Colonic mucosa (tissue), 4 donors: ENCODE measurements around the gene C20orf202. TPM values are rescaled to one million over a fixed set of nuclear protein-coding genes. Genes with fewer than 3 reads are reported as not detected.

ENCODE experiments used
- DNase-seq: peaks from one replicate; pipeline ENCODE4 v3.0.0-alpha.2; 2020
- H3K27ac ChIP-seq: fragments of 200-600 bp; one replicate; pipeline ENCODE4 v1.8.0; 2021
- H3K27me3 ChIP-seq: fragments of 200-600 bp; one replicate; pipeline ENCODE4 v1.8.0; 2021
- H3K36me3 ChIP-seq: fragments of 200-600 bp; one replicate; pipeline ENCODE4 v1.8.0; 2021
- H3K4me1 ChIP-seq: fragments of 200-600 bp; one replicate; pipeline ENCODE4 v1.8.0; 2021; ENCODE audit warnings: mild to moderate bottlenecking
- H3K4me3 ChIP-seq: fragments of 200-600 bp; one replicate; pipeline ENCODE4 v1.8.0; 2021
- H3K9ac ChIP-seq, 2 donors: one replicate each; pipeline ENCODE4 v1.7.0; 2013; ENCODE audit warnings: control low read depth in 2 of 2, low read depth in 2 of 2, low read length in 2 of 2
- H3K9me3 ChIP-seq: fragments of 200-600 bp; one replicate; pipeline ENCODE4 v1.8.0; 2021
- intact Hi-C: fragments of 100-400 bp; cut with DNase I; formaldehyde crosslinking; loops from one replicate; pipeline ENCODE4 v1.14.1; 2022
- total RNA-seq, 2 donors: library from RNA; stranded (reverse); fragmentation: NEBNext Ultra II Directional in 1 of 2; extraction: Animal tissue kit (Norgen Biotek cat#: 25700) in 1 of 2; gene quantifications; one replicate each; pipeline ENCODE4 v1.2.1, GENCODE V29; 2021
- TF ChIP-seq, protein P1 (sequence below): fragments of 200-600 bp; IDR thresholded peaks from one replicate; pipeline ENCODE4 v1.8.0; 2022; ENCODE audit warnings: antibody characterized with exemption, mild to moderate bottlenecking
- donor health status: healthy.
- donor health status: DM: no; HTN: no; CAD: no.
- donor health status: DM: no; HTN: no; CAD: no.

The C20orf202 gene
- total RNA-seq, 2 donors from 2014 or later, result 0.19 TPM; not detected in 1

GRCh38 chr20:1160991-1161390, 42.3 kb upstream of the C20orf202 start:
- no peaks in the 10 kb centered on the region for H3K4me1 ChIP-seq
- H3K4me3 ChIP-seq, result no peak overlapping the region
- no peak for DNase-seq
- no peaks in the 10 kb centered on the region for H3K27me3 ChIP-seq
- intact Hi-C loops, result no loop called here
- no peak overlapping the region for H3K27ac ChIP-seq
- TF ChIP-seq, protein P1, sequence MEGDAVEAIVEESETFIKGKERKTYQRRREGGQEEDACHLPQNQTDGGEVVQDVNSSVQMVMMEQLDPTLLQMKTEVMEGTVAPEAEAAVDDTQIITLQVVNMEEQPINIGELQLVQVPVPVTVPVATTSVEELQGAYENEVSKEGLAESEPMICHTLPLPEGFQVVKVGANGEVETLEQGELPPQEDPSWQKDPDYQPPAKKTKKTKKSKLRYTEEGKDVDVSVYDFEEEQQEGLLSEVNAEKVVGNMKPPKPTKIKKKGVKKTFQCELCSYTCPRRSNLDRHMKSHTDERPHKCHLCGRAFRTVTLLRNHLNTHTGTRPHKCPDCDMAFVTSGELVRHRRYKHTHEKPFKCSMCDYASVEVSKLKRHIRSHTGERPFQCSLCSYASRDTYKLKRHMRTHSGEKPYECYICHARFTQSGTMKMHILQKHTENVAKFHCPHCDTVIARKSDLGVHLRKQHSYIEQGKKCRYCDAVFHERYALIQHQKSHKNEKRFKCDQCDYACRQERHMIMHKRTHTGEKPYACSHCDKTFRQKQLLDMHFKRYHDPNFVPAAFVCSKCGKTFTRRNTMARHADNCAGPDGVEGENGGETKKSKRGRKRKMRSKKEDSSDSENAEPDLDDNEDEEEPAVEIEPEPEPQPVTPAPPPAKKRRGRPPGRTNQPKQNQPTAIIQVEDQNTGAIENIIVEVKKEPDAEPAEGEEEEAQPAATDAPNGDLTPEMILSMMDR, result no peak
- no peaks in the 10 kb centered on the region for H3K9me3 ChIP-seq
- H3K36me3 ChIP-seq, result peaks cover 14% of the 10 kb centered on the region
- no peak overlapping the region for H3K9ac ChIP-seq

DNA sequence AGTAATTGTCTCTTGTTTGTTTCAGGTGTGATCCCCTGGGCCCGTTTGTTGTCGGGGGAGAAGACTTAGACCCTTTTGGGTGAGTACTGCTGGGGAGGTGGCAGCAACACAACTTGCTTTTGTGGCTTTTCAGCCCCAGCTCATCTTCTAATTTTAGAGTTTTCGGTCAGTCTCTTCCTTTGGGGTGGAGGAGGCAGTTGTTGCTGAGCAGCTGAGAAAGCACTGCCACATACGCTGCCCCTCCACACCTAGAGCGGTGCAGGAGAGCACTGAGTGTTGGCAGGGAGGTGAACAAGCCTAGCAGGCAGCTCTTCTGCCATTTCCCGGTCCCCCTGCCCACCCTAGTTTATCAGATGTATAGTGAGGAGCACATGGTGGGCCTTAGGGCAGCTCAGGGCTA, 40.1 kb upstream of the C20orf202 start:
- H3K4me1 ChIP-seq, result no peaks in the 10 kb centered on the region
- no peak overlapping the region for H3K4me3 ChIP-seq
- TF ChIP-seq, protein P1, result no peak
- peaks cover 14% of the 10 kb centered on the region for H3K36me3 ChIP-seq
- H3K9ac ChIP-seq, result no peak overlapping the region
- H3K9me3 ChIP-seq, result no peaks in the 10 kb centered on the region
- no peak for DNase-seq
- intact Hi-C loops, result no loop called here
- no peak overlapping the region for H3K27ac ChIP-seq
- no peaks in the 10 kb centered on the region for H3K27me3 ChIP-seq

GRCh38 chr20:1163653-1164052, 39.6 kb upstream of the C20orf202 start:
- TF ChIP-seq, protein P1, result no peak
- Histone ChIP-seq H3K36me3 (peaks cover 14% of the 10 kb centered on the region), H3K4me3 (no peak overlapping the region), H3K9ac (no peak overlapping the region), H3K27ac (no peak overlapping the region), H3K9me3 (no peaks in the 10 kb centered on the region), H3K4me1 (no peaks in the 10 kb centered on the region), H3K27me3 (no peaks in the 10 kb centered on the region)
- intact Hi-C loops, result no loop called here
- no peak for DNase-seq

DNA sequence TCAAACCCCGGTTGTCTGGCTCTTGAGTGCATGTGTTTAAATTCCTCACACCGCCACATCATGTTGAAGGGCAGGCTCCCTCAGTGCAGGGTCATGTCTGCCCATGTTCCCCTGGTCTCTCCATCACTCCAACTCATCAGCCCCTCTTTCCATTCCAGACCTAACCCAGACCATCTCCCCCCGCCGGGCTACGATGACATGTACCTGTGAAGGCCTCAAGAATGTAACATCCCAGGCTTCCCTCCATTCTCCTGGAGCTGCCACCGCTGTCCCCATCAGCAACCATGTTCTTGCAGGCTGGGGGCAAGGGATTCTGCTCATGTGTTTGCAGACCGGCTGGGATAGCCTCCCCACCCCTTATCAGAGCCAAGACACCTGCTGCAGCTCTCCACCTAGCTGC, 38.4 kb upstream of the C20orf202 start:
- H3K27me3 ChIP-seq, result no peaks in the 10 kb centered on the region
- H3K4me1 ChIP-seq, result no peaks in the 10 kb centered on the region
- no peaks in the 10 kb centered on the region for H3K9me3 ChIP-seq
- DNase-seq, result no peak
- no peak overlapping the region for H3K4me3 ChIP-seq
- no peak overlapping the region for H3K9ac ChIP-seq
- TF ChIP-seq, protein P1, result no peak
- intact Hi-C loops, result no loop called here
- peaks cover 14% of the 10 kb centered on the region for H3K36me3 ChIP-seq
- no peak overlapping the region for H3K27ac ChIP-seq

GRCh38 chr20:1165521-1165920, 37.7 kb upstream of the C20orf202 start:
- H3K4me1 ChIP-seq, result no peaks in the 10 kb centered on the region
- intact Hi-C loops, result no loop called here
- no peak overlapping the region for H3K4me3 ChIP-seq
- H3K36me3 ChIP-seq, result peaks cover 18% of the 10 kb centered on the region
- H3K27ac ChIP-seq, result no peak overlapping the region
- TF ChIP-seq, protein P1, result no peak
- H3K27me3 ChIP-seq, result no peaks in the 10 kb centered on the region
- DNase-seq, result no peak
- H3K9ac ChIP-seq, result no peak overlapping the region
- no peaks in the 10 kb centered on the region for H3K9me3 ChIP-seq

DNA sequence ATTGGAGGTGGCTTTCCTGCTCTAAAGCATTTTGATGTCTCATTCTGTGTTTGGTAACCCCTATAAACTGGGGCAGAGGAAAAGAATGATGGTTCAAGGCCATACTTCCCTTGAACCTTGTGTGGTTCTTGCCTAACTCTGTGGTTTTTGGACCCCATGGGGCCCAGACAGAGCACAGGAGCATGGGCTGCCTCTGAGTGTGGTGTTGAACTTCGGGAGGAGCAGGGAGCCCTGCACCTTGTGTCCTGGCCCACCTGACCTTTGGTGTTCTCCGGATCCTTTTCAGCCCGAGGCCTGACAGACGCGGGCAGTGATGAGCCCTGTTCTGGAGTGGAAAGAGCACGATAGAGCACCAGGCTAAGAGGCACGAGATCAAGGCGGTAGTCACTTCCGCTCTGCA, 37.3 kb upstream of the C20orf202 start:
- TF ChIP-seq, protein P1, result no peak
- Histone ChIP-seq H3K4me3 (no peak overlapping the region), H3K27ac (no peak overlapping the region), H3K9me3 (no peaks in the 10 kb centered on the region), H3K27me3 (no peaks in the 10 kb centered on the region), H3K9ac (no peak overlapping the region), H3K36me3 (peaks cover 19% of the 10 kb centered on the region), H3K4me1 (no peaks in the 10 kb centered on the region)
- intact Hi-C loops, result no loop called here
- DNase-seq, result no peak
